Pancreas (tissue), 10 donors: Measurements from ENCODE around the gene NUDT16. TPM values are rescaled to one million over a fixed set of nuclear protein-coding genes. Genes with fewer than 3 reads are reported as not detected.

Source experiments
- ATAC-seq, 4 donors: fragments of 200-7000 bp; cut with Tn5 transposase; one replicate each; pipeline versions ENCODE4 v1.8.0 to v1.9.1; 2020; ENCODE audit warnings: mild to moderate bottlenecking in 4 of 4, moderate library complexity in 4 of 4
- DNase-seq, 6 donors: peaks; one replicate each; pipeline ENCODE4 v3.0.0-alpha.2; 2020
- FAIRE-seq: peaks from 2 replicates; lab custom pipeline; 2012; peaks lifted over from hg19 to GRCh38; lab: Jason Lieb, UNC
- H3K27ac ChIP-seq, 4 donors: fragments of 200-600 bp; sonication (generic); 1 replicate in 3 of 4; 2 replicates in 1 of 4; pipeline versions ENCODE4 v1.5.0 to v1.8.0; 2020
- H3K27me3 ChIP-seq, 4 donors: fragments of 200-600 bp; one replicate each; pipeline ENCODE4 v1.8.0; 2021
- H3K36me3 ChIP-seq, 3 donors: fragments of 200-600 bp; sonication (generic) in 1 of 3; one replicate each; pipeline versions ENCODE4 v1.5.0 to v1.8.0; 2020 to 2021
- H3K4me1 ChIP-seq, 3 donors: fragments of 200-600 bp; one replicate each; pipeline ENCODE4 v1.8.0; 2021
- H3K4me3 ChIP-seq, 4 donors: fragments of 200-600 bp; sonication (generic) in 2 of 4; one replicate each; pipeline versions ENCODE4 v1.5.0 to v1.8.0; 2020 to 2021
- H3K9me3 ChIP-seq, 4 donors: fragments of 200-600 bp; one replicate each; pipeline ENCODE4 v1.8.0; 2021
- WGBS, 2 donors: extraction: QIAGEN DNeasy Blood & Tissue Kit; methylation state at CpG; one replicate each; pipeline ENCODE4 v1.1.7; 2013; 5-methylcytosine and 5-hydroxymethylcytosine counted together
- intact Hi-C, 3 donors: fragments of 100-400 bp; cut with DNase I; formaldehyde crosslinking; loops; one replicate each; pipeline versions ENCODE4 v1.11.1 to v1.14.2; 2022
- polyA plus RNA-seq, 2 donors: library from polyadenylated mRNA; stranded (reverse); fragments of 200-250 nt; gene quantifications; one replicate each; pipeline ENCODE4 v1.2.3, GENCODE V29; 2013
- total RNA-seq, 6 donors: library from RNA; stranded (reverse); fragmentation: NEBNext Ultra II Directional in 4 of 6; extraction: Animal tissue kit (Norgen Biotek cat#: 25700) in 4 of 6; gene quantifications; one replicate each; pipeline versions ENCODE4 v1.2.1 to v1.2.4, GENCODE V29; 2021 to 2023
- TF ChIP-seq, protein P1 (sequence below), 4 donors: fragments of 200-600 bp; sonication (generic) in 3 of 4; IDR thresholded peaks; one replicate each; pipeline versions ENCODE4 v1.5.0 to v1.8.0; 2021; ENCODE audit warnings: antibody characterized with exemption in 4 of 4
- donor health status: healthy with polysubstance abuse.
- donor health status: DM: no; HTN: no; CAD: no; lungs with moderate emphysema.
- donor health status: DM: no; HTN: no; CAD: no.
- donor health status: control.
- donor health status: control.
- donor health status: Bipolar disorder and iron deficiency.
- donor health status: DM: yes; HTN: yes; CAD: no.
- donor health status: DM: no; HTN: no; CAD: no.
- donor health status: DM: no; HTN: no; CAD: no.
- donor health status: DM: yes; HTN: yes; CAD: no.

Gene NUDT16
- total and polyA plus RNA-seq, 8 donors = 4.1 to 14.1 (median 9.2) TPM

DNA sequence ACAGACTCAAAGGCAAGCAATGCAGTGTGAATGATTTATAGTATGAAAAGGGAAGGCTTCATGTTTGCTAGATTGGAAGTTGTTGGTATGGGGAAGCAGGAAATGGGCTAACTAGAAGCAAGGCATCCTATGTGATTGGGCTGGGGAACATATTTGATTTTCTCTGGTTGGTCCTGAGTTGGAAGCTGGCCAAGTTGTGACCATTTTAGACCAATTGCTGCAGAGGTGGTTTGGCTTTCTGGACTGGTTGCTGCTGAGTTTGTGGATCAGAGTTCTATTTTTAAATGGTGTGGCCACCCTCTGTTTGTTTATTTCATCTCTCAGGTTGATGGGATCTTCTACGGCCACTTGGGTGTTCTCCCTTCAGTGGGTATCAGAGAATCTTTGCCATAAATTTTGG, 39.7 kb downstream of the NUDT16 start:
- H3K36me3 ChIP-seq = no peaks in the 10 kb centered on the region
- no peaks in the 10 kb centered on the region for H3K27me3 ChIP-seq
- no peaks in the 10 kb centered on the region for H3K4me1 ChIP-seq
- no peak for DNase-seq
- no peaks in the 10 kb centered on the region for H3K9me3 ChIP-seq
- H3K4me3 ChIP-seq = no peak overlapping the region
- WGBS, 2 donors = 94 to 100% methylated on average over 1 of the region's 1 CpG
- ATAC-seq = no peak
- TF ChIP-seq, protein P1, sequence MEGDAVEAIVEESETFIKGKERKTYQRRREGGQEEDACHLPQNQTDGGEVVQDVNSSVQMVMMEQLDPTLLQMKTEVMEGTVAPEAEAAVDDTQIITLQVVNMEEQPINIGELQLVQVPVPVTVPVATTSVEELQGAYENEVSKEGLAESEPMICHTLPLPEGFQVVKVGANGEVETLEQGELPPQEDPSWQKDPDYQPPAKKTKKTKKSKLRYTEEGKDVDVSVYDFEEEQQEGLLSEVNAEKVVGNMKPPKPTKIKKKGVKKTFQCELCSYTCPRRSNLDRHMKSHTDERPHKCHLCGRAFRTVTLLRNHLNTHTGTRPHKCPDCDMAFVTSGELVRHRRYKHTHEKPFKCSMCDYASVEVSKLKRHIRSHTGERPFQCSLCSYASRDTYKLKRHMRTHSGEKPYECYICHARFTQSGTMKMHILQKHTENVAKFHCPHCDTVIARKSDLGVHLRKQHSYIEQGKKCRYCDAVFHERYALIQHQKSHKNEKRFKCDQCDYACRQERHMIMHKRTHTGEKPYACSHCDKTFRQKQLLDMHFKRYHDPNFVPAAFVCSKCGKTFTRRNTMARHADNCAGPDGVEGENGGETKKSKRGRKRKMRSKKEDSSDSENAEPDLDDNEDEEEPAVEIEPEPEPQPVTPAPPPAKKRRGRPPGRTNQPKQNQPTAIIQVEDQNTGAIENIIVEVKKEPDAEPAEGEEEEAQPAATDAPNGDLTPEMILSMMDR (IDR thresholded peaks at IDR 0.05) = no peak
- H3K27ac ChIP-seq = no peak overlapping the region
- intact Hi-C loops = no loop called here
- FAIRE-seq = no peak

DNA sequence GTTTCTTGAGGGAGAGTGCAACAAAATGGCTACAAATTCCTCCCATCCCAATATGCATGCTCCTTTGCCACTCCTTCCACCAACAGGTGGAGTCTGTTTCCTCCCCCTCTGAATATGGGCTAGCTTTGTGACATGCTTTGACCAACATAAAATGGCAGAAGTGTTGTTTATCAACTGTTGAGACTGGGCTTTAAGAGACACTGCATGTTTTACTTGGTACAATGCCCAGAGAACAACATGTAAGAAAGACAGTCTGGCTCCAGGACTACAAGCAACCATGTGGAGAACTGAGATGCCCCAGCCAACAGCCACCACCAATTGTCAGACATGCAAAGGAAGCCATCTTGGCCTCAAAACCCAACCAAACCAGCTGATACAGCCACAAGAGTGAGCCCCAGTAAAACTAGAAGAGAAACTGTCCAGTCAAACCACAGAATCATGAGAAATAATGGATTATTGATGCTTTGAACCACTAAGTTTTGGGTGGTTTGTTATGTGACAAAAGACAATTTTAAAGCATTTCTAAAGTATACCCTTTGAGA, 40.5 kb downstream of the NUDT16 start:
- intact Hi-C loops = no loop called here
- H3K4me3 ChIP-seq = no peak overlapping the region
- ATAC-seq (no peak), FAIRE-seq (no peak), DNase-seq (no peak)
- H3K27ac ChIP-seq = no peak overlapping the region
- H3K9me3 ChIP-seq = no peaks in the 10 kb centered on the region
- H3K36me3 ChIP-seq = no peaks in the 10 kb centered on the region
- H3K27me3 ChIP-seq = no peaks in the 10 kb centered on the region
- H3K4me1 ChIP-seq = no peaks in the 10 kb centered on the region
- TF ChIP-seq, protein P1 (IDR thresholded peaks at IDR 0.05) = no peak

DNA sequence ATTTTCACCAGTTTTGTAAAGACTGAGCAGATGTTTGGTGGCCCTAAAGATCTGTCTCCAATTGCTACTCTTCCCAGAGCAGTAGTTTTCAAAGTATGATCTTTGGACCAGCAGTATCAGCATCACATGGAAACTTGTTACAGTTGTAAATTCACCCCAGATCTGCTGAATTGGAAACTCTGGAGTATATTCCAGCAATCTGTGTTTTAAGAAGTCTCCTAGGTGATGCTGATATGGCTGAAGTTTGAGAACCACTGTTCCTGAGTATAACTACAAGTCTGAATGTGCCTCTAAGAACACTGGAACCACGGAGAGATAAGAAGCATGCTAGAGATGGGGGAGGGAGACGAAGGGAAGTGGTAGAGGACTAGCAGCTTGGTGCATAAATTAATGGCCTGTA, 45.7 kb downstream of the NUDT16 start:
- ATAC-seq (no peak), DNase-seq (no peak), FAIRE-seq (no peak)
- Histone ChIP-seq H3K27me3 (no peaks in the 10 kb centered on the region), H3K36me3 (no peaks in the 10 kb centered on the region), H3K27ac (no peak overlapping the region), H3K4me3 (no peak overlapping the region), H3K9me3 (no peaks in the 10 kb centered on the region), H3K4me1 (no peaks in the 10 kb centered on the region)
- intact Hi-C loops = no loop called here
- 46 to 58% methylated on average over 2 of the region's 2 CpGs for WGBS, 2 donors
- TF ChIP-seq, protein P1 (IDR thresholded peaks at IDR 0.05) = no peak

DNA sequence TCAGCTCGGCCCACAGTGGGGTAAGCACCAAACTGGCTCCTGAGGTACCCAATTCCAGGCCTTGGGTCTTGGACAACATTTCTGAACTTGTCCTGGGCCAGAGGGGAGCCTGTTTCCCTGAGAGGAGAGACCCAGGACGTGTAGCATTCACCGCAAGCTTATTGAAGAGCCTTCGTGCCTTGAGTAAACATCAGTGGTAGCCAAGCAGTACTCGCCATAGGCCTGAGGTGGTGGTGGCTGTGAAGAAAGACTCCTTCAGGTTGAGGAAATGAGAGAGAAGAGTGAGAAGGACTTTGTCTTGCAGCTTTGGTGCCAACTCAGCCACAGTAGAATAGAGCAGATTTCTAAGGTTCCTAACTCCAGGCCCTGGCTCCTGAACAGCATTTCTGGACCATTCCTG, 50.2 kb downstream of the NUDT16 start:
- H3K36me3 ChIP-seq = no peaks in the 10 kb centered on the region
- H3K27ac ChIP-seq = no peak overlapping the region
- H3K4me3 ChIP-seq = no peak overlapping the region
- H3K27me3 ChIP-seq = no peaks in the 10 kb centered on the region
- intact Hi-C loops = no loop called here
- no peak for FAIRE-seq
- DNase-seq = no peak
- no peak for ATAC-seq
- no peaks in the 10 kb centered on the region for H3K4me1 ChIP-seq
- no peaks in the 10 kb centered on the region for H3K9me3 ChIP-seq
- 69 to 76% methylated on average over 5 of the region's 5 CpGs for WGBS, 2 donors
- TF ChIP-seq, protein P1 (IDR thresholded peaks at IDR 0.05) = no peak

DNA sequence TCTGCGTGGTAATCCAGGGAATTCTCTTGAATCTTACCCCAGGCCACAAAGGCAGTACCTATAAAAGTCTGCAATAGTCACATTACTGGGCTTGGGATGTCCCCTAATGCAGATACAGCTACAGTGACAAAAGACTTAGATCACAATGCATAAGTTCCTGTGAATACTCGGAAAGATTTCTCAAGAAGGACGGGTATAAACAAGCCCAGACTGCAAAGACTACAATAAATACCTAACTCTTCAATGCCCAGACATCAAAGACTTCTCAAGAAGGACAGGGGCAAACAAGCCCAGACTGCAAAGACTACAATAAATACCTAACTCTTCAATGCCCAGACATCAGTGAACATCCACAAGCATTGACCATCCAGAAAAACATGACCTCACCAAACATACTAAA, 50.9 kb downstream of the NUDT16 start:
- no peaks in the 10 kb centered on the region for H3K27me3 ChIP-seq
- no peaks in the 10 kb centered on the region for H3K9me3 ChIP-seq
- DNase-seq = no peak
- FAIRE-seq = no peak
- TF ChIP-seq, protein P1 (IDR thresholded peaks at IDR 0.05) = no peak
- no peak overlapping the region for H3K27ac ChIP-seq
- no peak overlapping the region for H3K4me3 ChIP-seq
- intact Hi-C loops = no loop called here
- H3K4me1 ChIP-seq = no peaks in the 10 kb centered on the region
- no peak for ATAC-seq
- no peaks in the 10 kb centered on the region for H3K36me3 ChIP-seq
- 82 to 91% methylated on average over 3 of the region's 3 CpGs for WGBS, 2 donors
